Neural cell (in vitro differentiated cells): ENCODE measurements around the gene ZNRD2. TPM values are rescaled to one million over a fixed set of nuclear protein-coding genes. Genes with fewer than 3 reads are reported as not detected.

Experiments used
- H2AFZ ChIP-seq: fragments of 200-600, 300-800 bp; sonication (generic), shearing (Covaris generic); 2 replicates; pipeline ENCODE4 v1.6.0; 2014; ENCODE audit warnings: low read depth, mild to moderate bottlenecking, antibody characterized with exemption, low read length, moderate library complexity
- H3F3A ChIP-seq: fragments of 200-600 bp; shearing (Covaris generic); 2 replicates; pipeline ENCODE4 v1.6.1; 2016; ENCODE audit warnings: mild to moderate bottlenecking, moderate library complexity, mixed read lengths, antibody characterized with exemption, low read length; ENCODE audit not compliant: insufficient read depth, poor library complexity, severe bottlenecking
- H3K27ac ChIP-seq: fragments of 200-600, 300-800 bp; sonication (generic), shearing (Covaris generic); 2 replicates; pipeline ENCODE4 v1.5.1; 2014; ENCODE audit warnings: mild to moderate bottlenecking, low read length, moderate library complexity
- H3K27me3 ChIP-seq: fragments of 300-800, 200-600 bp; sonication (generic), shearing (Covaris generic); 2 replicates; pipeline ENCODE4 v1.6.0; 2014; ENCODE audit warnings: mild to moderate bottlenecking, low read depth, low read length, moderate library complexity; ENCODE audit not compliant: insufficient read depth
- H3K36me3 ChIP-seq: fragments of 300-800, 200-600 bp; sonication (generic), shearing (Covaris generic); 2 replicates; pipeline ENCODE4 v1.5.1; 2014; ENCODE audit warnings: mild to moderate bottlenecking, antibody characterized with exemption, low read length, moderate library complexity; ENCODE audit not compliant: insufficient read depth
- H3K4me2 ChIP-seq: fragments of 300-800, 200-600 bp; sonication (generic), shearing (Covaris generic); 2 replicates; pipeline ENCODE4 v1.6.0; 2014; ENCODE audit warnings: mild to moderate bottlenecking, low read length
- H3K4me3 ChIP-seq: fragments of 300-800, 200-600 bp; sonication (generic), shearing (Covaris generic); 2 replicates; pipeline ENCODE4 v1.5.1; 2014; ENCODE audit warnings: mild to moderate bottlenecking, low read length, moderate library complexity
- H3K79me2 ChIP-seq: fragments of 200-600 bp; shearing (Covaris generic); replicated peaks from 2 replicates; pipeline ENCODE4 v1.6.0; 2014; ENCODE audit warnings: mild to moderate bottlenecking, low read length, moderate library complexity; ENCODE audit not compliant: insufficient read depth
- H3K9ac ChIP-seq: fragments of 300-800, 200-600 bp; sonication (generic), shearing (Covaris generic); 2 replicates; pipeline ENCODE4 v1.6.1; 2016; ENCODE audit warnings: mild to moderate bottlenecking, low read length, mixed read lengths
- H3K9me2 ChIP-seq: fragments of 200-600 bp; shearing (Covaris generic); 2 replicates; pipeline ENCODE4 v1.6.1; 2016; ENCODE audit warnings: mild to moderate bottlenecking, low read length, mixed read lengths; ENCODE audit not compliant: insufficient read depth
- H3K9me3 ChIP-seq: fragments of 200-600, 300-800 bp; sonication (generic), shearing (Covaris generic); 2 replicates; pipeline ENCODE4 v1.6.1; 2016; ENCODE audit warnings: mild to moderate bottlenecking, mixed run types, low read length, moderate library complexity, mixed read lengths
- H4K20me1 ChIP-seq: fragments of 200-600 bp; shearing (Covaris generic); 2 replicates; pipeline ENCODE4 v1.6.1; 2016; ENCODE audit warnings: mild to moderate bottlenecking, mixed run types; ENCODE audit not compliant: insufficient read depth
- CTCF ChIP-seq: fragments of 450-650 bp; IDR thresholded peaks from 2 replicates; pipeline ENCODE4 v1.5.1; 2014; ENCODE audit warnings: antibody characterized with exemption, mild to moderate bottlenecking, moderate library complexity; ENCODE audit not compliant: poor library complexity, severe bottlenecking
- EP300 ChIP-seq: fragments of 450-650 bp; conservative IDR thresholded peaks from 2 replicates; pipeline ENCODE4 v1.6.1; 2014; ENCODE audit warnings: antibody characterized with exemption, mild to moderate bottlenecking, moderate library complexity; ENCODE audit not compliant: poor library complexity, severe bottlenecking
- EZH2 ChIP-seq: fragments of 200-600, 300-800 bp; shearing (Covaris generic), sonication (generic); IDR thresholded peaks from 2 replicates; pipeline ENCODE4 v1.6.1; 2014; ENCODE audit warnings: antibody characterized with exemption, low read length, borderline replicate concordance, mild to moderate bottlenecking; ENCODE audit not compliant: insufficient read depth, poor library complexity, severe bottlenecking
- MXI1 ChIP-seq: fragments of 450-650 bp; conservative IDR thresholded peaks from 2 replicates; pipeline ENCODE4 v1.6.1; 2014; ENCODE audit warnings: antibody characterized with exemption, mild to moderate bottlenecking; ENCODE audit not compliant: poor library complexity, severe bottlenecking
- POLR2AphosphoS5 ChIP-seq: IDR thresholded peaks from 2 replicates; pipeline ENCODE4 v1.6.1; 2012
- RAD21 ChIP-seq: fragments of 450-650 bp; conservative IDR thresholded peaks from 2 replicates; pipeline ENCODE4 v1.6.1; 2014; ENCODE audit warnings: antibody characterized with exemption, mild to moderate bottlenecking, moderate library complexity
- REST ChIP-seq: IDR thresholded peaks from 2 replicates; pipeline ENCODE4 v1.6.1; 2012; ENCODE audit warnings: borderline replicate concordance
- SMC3 ChIP-seq: fragments of 450-650 bp; conservative IDR thresholded peaks from 2 replicates; pipeline ENCODE4 v1.6.1; 2014; ENCODE audit warnings: antibody characterized with exemption, mild to moderate bottlenecking, moderate library complexity; ENCODE audit not compliant: poor library complexity
- TAF1 ChIP-seq: IDR thresholded peaks from 2 replicates; pipeline ENCODE4 v1.6.1; 2012; ENCODE audit warnings: low read depth
- polyA plus RNA-seq: library from polyadenylated mRNA; depleted of rRNA; stranded (reverse); fragments of >200 nt; gene quantifications from 2 replicates; pipeline ENCODE4 v1.2.3, GENCODE V29; 2014

ZNRD2 gene
- polyA plus RNA-seq, 1 donor from 2014 or later, result 36.2 TPM

GRCh38 chr11:65555693-65556231 lies 14.5 kb upstream of the ZNRD2 start:
- Histone ChIP-seq H3K27ac (no peak overlapping the region), H3K9me2 (no peaks in the 10 kb centered on the region), H3K27me3 (no peaks in the 10 kb centered on the region), H3K36me3 (no peaks in the 10 kb centered on the region), H3K4me2 (no peak overlapping the region), H2AFZ (no peak overlapping the region), H4K20me1 (no peaks in the 10 kb centered on the region), H3K4me3 (no peak overlapping the region), H3K79me2 (no peaks in the 10 kb centered on the region), H3F3A (no peaks in the 10 kb centered on the region), H3K9me3 (no peaks in the 10 kb centered on the region), H3K9ac (no peak overlapping the region)
- TF ChIP-seq MXI1, result no peak
- no peak for TF ChIP-seq EP300
- no peak for TF ChIP-seq EZH2
- TF ChIP-seq TAF1, result no peak
- no peak for TF ChIP-seq POLR2AphosphoS5
- no peak for TF ChIP-seq SMC3
- no peak for TF ChIP-seq CTCF
- no peak for TF ChIP-seq RAD21
- no peak for TF ChIP-seq REST

- H3K4me3 ChIP-seq, result no peak overlapping the region
- no peak overlapping the region for H3K27ac ChIP-seq
- H3K27me3 ChIP-seq, result no peaks in the 10 kb centered on the region
Measured at GRCh38 chr11:65556470-65557279, 13.6 kb upstream of the ZNRD2 start.

More at GRCh38 chr11:65556470-65557279, 13.6 kb upstream of the ZNRD2 start:
- H3K4me2 ChIP-seq, result no peak overlapping the region
- no peaks in the 10 kb centered on the region for H3K9me2 ChIP-seq
- H2AFZ ChIP-seq, result no peak overlapping the region
- no peaks in the 10 kb centered on the region for H3K9me3 ChIP-seq
- no peaks in the 10 kb centered on the region for H3K36me3 ChIP-seq
- H3K9ac ChIP-seq, result no peak overlapping the region
- H4K20me1 ChIP-seq, result no peaks in the 10 kb centered on the region
- H3F3A ChIP-seq, result no peaks in the 10 kb centered on the region
- TF ChIP-seq CTCF (no peak), EZH2 (no peak), REST (no peak), MXI1 (no peak), SMC3 (no peak), EP300 (no peak), POLR2AphosphoS5 (no peak), RAD21 (no peak), TAF1 (no peak)
- H3K79me2 ChIP-seq, result no peaks in the 10 kb centered on the region
